H1 (cell line): ENCODE data around the gene FAIM2. TPM values are rescaled to one million over a fixed set of nuclear protein-coding genes. Genes with fewer than 3 reads are reported as not detected.

ENCODE experiments used
- CTCF ChIA-PET: fragments of 300-600 bp; sonication (Branson Sonifier 250); formaldehyde crosslinking; loops from one replicate; lab custom pipeline; 2021; ENCODE audit not compliant: partially characterized antibody; lab: Charles Lee
- POLR2A ChIA-PET: fragments of 300-600 bp; sonication (Branson Sonifier 250); formaldehyde crosslinking; loops from one replicate; lab custom pipeline; 2021; ENCODE audit warnings: inconsistent platforms; ENCODE audit not compliant: partially characterized antibody; lab: Charles Lee
- DNase-seq, 2 experiments: peaks; one replicate each; pipeline versions ENCODE4 v3.0.0 to v3.0.0-alpha.2; 2010 to 2022; ENCODE audit warnings: low spot score in 2 of 2, low read depth in 1 of 2, mixed read lengths in 1 of 2
- FAIRE-seq: peaks from 2 replicates; lab custom pipeline; 2011; peaks lifted over from hg19 to GRCh38; lab: Jason Lieb, UNC
- H2AFZ ChIP-seq: 2 replicates; pipeline ENCODE4 v1.8.1; 2012; ENCODE audit warnings: low read length, inconsistent platforms
- H2AK5ac ChIP-seq: 2 replicates; pipeline ENCODE4 v1.6.1; 2013; ENCODE audit warnings: low read depth, low read length
- H2BK120ac ChIP-seq: replicated peaks from 2 replicates; pipeline ENCODE3; 2013; ENCODE audit warnings: low read depth, low read length, inconsistent platforms
- H2BK12ac ChIP-seq: 2 replicates; pipeline ENCODE4 v1.6.1; 2013; ENCODE audit warnings: low read depth, low read length
- H2BK15ac ChIP-seq: 2 replicates; pipeline ENCODE4 v1.6.1; 2013; ENCODE audit warnings: low read length
- H2BK20ac ChIP-seq: 2 replicates; pipeline ENCODE4 v1.6.1; 2013; ENCODE audit warnings: low read length
- H2BK5ac ChIP-seq: 2 replicates; pipeline ENCODE4 v1.6.1; 2013; ENCODE audit warnings: low read depth, low read length
- H3K14ac ChIP-seq: 2 replicates; pipeline ENCODE4 v1.6.1; 2013; ENCODE audit warnings: inconsistent platforms; ENCODE audit not compliant: insufficient read length
- H3K18ac ChIP-seq: 2 replicates; pipeline ENCODE4 v1.6.1; 2013; ENCODE audit warnings: low read length; ENCODE audit errors: extremely low read depth
- H3K23ac ChIP-seq: 2 replicates; pipeline ENCODE4 v1.6.1; 2013; ENCODE audit warnings: inconsistent platforms; ENCODE audit not compliant: insufficient read length
- H3K23me2 ChIP-seq: 2 replicates; pipeline ENCODE4 v1.6.1; 2013; ENCODE audit warnings: low read depth, low read length
- H3K27ac ChIP-seq: 2 replicates; pipeline ENCODE4 v1.6.1; 2011; ENCODE audit warnings: low read depth, low read length, inconsistent platforms
- H3K27me3 ChIP-seq, 4 experiments: replicated peaks in 1 of 4; 1 replicate in 1 of 4; 2 replicates in 3 of 4; pipeline versions ENCODE4 v1.6.1 to v1.8.1; 2011 to 2013; ENCODE audit warnings: low read length in 3 of 4, mild to moderate bottlenecking in 3 of 4, inconsistent platforms in 2 of 4, mixed read lengths in 2 of 4, moderate library complexity in 1 of 4; ENCODE audit not compliant: control insufficient read depth in 3 of 4, insufficient read depth in 3 of 4; ENCODE audit errors: extremely low read depth in 1 of 4
- H3K36me3 ChIP-seq, 4 experiments: 2 replicates each; pipeline versions ENCODE4 v1.6.1 to v1.8.1; 2011 to 2013; ENCODE audit warnings: mild to moderate bottlenecking in 4 of 4, low read length in 3 of 4, moderate library complexity in 2 of 4, control low read depth in 1 of 4, inconsistent platforms in 1 of 4; ENCODE audit not compliant: insufficient read depth in 4 of 4, control insufficient read depth in 2 of 4
- H3K4ac ChIP-seq: replicated peaks from 2 replicates; pipeline ENCODE3; 2013; ENCODE audit warnings: low read length, low read depth, mixed read lengths, inconsistent platforms; ENCODE audit not compliant: insufficient read length
- H3K4me1 ChIP-seq, 4 experiments: replicated peaks in 1 of 4; 1 replicate in 1 of 4; 2 replicates in 3 of 4; pipeline versions ENCODE4 v1.6.1 to v1.8.1; 2011 to 2013; ENCODE audit warnings: low read length in 3 of 4, inconsistent platforms in 2 of 4, mixed read lengths in 1 of 4; ENCODE audit not compliant: insufficient read depth in 4 of 4, control insufficient read depth in 3 of 4
- H3K4me2 ChIP-seq, 2 experiments: 2 replicates each; pipeline versions ENCODE4 v1.6.1 to v1.8.1; 2011 to 2013; ENCODE audit warnings: low read depth in 2 of 2, low read length in 2 of 2, control low read depth in 1 of 2, inconsistent platforms in 1 of 2, mild to moderate bottlenecking in 1 of 2; ENCODE audit not compliant: insufficient read depth in 1 of 2
- H3K4me3 ChIP-seq, 4 experiments: fragments of 200-600, 300-600 bp in 1 of 4; sonication (generic), shearing (Covaris generic), sonication (Bioruptor Twin) in 1 of 4; 2 replicates each; pipeline versions ENCODE4 v1.5.1 to v1.8.1; 2011 to 2016; ENCODE audit warnings: low read length in 4 of 4, low read depth in 3 of 4, control low read depth in 2 of 4, inconsistent platforms in 2 of 4, mild to moderate bottlenecking in 2 of 4, mixed read lengths in 1 of 4, moderate library complexity in 1 of 4; ENCODE audit not compliant: insufficient read depth in 2 of 4; ENCODE audit errors: extremely low read depth in 1 of 4
- H3K56ac ChIP-seq: replicated peaks from 2 replicates; pipeline ENCODE3; 2013; ENCODE audit warnings: low read depth, mild to moderate bottlenecking, mixed read lengths, low read length, inconsistent platforms; ENCODE audit not compliant: insufficient read length
- H3K79me1 ChIP-seq: 2 replicates; pipeline ENCODE4 v1.6.1; 2013; ENCODE audit warnings: low read depth, low read length, control low read depth
- H3K79me2 ChIP-seq, 2 experiments: 2 replicates each; pipeline versions ENCODE4 v1.6.1 to v1.8.1; 2012 to 2013; ENCODE audit warnings: low read length in 2 of 2, mild to moderate bottlenecking in 2 of 2, inconsistent platforms in 1 of 2; ENCODE audit not compliant: insufficient read depth in 2 of 2, control insufficient read depth in 1 of 2
- H3K9ac ChIP-seq, 4 experiments: replicated peaks in 1 of 4; 1 replicate in 1 of 4; 2 replicates in 3 of 4; pipeline versions ENCODE4 v1.6.1 to v1.8.1; 2011 to 2013; ENCODE audit warnings: low read depth in 3 of 4, low read length in 3 of 4, control low read depth in 2 of 4, mild to moderate bottlenecking in 2 of 4, moderate library complexity in 2 of 4, inconsistent platforms in 1 of 4; ENCODE audit errors: extremely low read depth in 1 of 4
- H3K9me3 ChIP-seq, 2 experiments: 2 replicates each; pipeline versions ENCODE4 v1.6.1 to v1.8.1; 2012 to 2013; ENCODE audit warnings: mild to moderate bottlenecking in 2 of 2, moderate library complexity in 2 of 2, control low read depth in 1 of 2, inconsistent platforms in 1 of 2, low read depth in 1 of 2, low read length in 1 of 2, mixed read lengths in 1 of 2; ENCODE audit not compliant: insufficient read depth in 2 of 2
- H4K20me1 ChIP-seq, 2 experiments: replicated peaks in 1 of 2; 2 replicates each; pipeline versions ENCODE3 to v1.8.1; 2011 to 2013; ENCODE audit warnings: inconsistent platforms in 2 of 2, low read length in 2 of 2, mild to moderate bottlenecking in 1 of 2; ENCODE audit not compliant: insufficient read depth in 2 of 2, control insufficient read depth in 1 of 2
- H4K5ac ChIP-seq: 2 replicates; pipeline ENCODE4 v1.6.1; 2013; ENCODE audit warnings: low read length, low read depth, mixed read lengths, inconsistent platforms; ENCODE audit not compliant: insufficient read length
- H4K8ac ChIP-seq: 2 replicates; pipeline ENCODE4 v1.8.0; 2013; ENCODE audit warnings: mild to moderate bottlenecking, moderate library complexity, low read length, inconsistent platforms; ENCODE audit not compliant: insufficient read depth; ENCODE audit errors: extremely low read depth
- H4K91ac ChIP-seq: replicated peaks from 2 replicates; pipeline ENCODE3; 2013; ENCODE audit warnings: low read length, mixed read lengths, inconsistent platforms; ENCODE audit not compliant: insufficient read length
- CREB1 ChIP-seq: IDR thresholded peaks from 2 replicates; pipeline ENCODE4 v1.6.1; 2012; ENCODE audit warnings: inconsistent platforms
- CTBP2 ChIP-seq: IDR thresholded peaks from 2 replicates; pipeline ENCODE4 v1.7.0; 2011; ENCODE audit warnings: borderline replicate concordance, mild to moderate bottlenecking, moderate library complexity, mixed read lengths, low read length; ENCODE audit not compliant: insufficient read depth, insufficient read length
- EP300 ChIP-seq, 2 experiments: IDR thresholded peaks; 1 replicate in 1 of 2; 2 replicates in 1 of 2; pipeline ENCODE4 v1.6.1; 2011 to 2012; ENCODE audit warnings: low read depth in 2 of 2, low read length in 2 of 2, mild to moderate bottlenecking in 2 of 2, borderline replicate concordance in 1 of 2, inconsistent platforms in 1 of 2, moderate library complexity in 1 of 2
- JUND ChIP-seq: IDR thresholded peaks from 2 replicates; pipeline ENCODE4 v1.6.1; 2011; ENCODE audit warnings: mild to moderate bottlenecking, improper control_type of control experiment, low read length
- KDM5A ChIP-seq: fragments of 200-600 bp; IDR thresholded peaks from 2 replicates; pipeline ENCODE4 v1.7.1; 2012; ENCODE audit warnings: mild to moderate bottlenecking, low read length, inconsistent platforms, mixed read lengths
- NRF1 ChIP-seq: IDR thresholded peaks from 2 replicates; pipeline ENCODE4 v1.6.1; 2011; ENCODE audit warnings: mild to moderate bottlenecking, low read depth, low read length, improper control_type of control experiment
- RAD21 ChIP-seq, 2 experiments: IDR thresholded peaks in 1 of 2; conservative IDR thresholded peaks in 1 of 2; 2 replicates each; pipeline ENCODE4 v1.6.1; 2011; ENCODE audit warnings: low read depth in 2 of 2, low read length in 2 of 2, improper control_type of control experiment in 1 of 2, inconsistent platforms in 1 of 2, mild to moderate bottlenecking in 1 of 2, moderate library complexity in 1 of 2
- SIRT6 ChIP-seq: IDR thresholded peaks from one replicate; pipeline ENCODE4 v1.7.1; 2012; ENCODE audit warnings: low read length, inconsistent platforms
- SP4 ChIP-seq: IDR thresholded peaks from 2 replicates; pipeline ENCODE4 v1.6.1; 2012; ENCODE audit warnings: low read length, inconsistent platforms
- SRF ChIP-seq: IDR thresholded peaks from 2 replicates; pipeline ENCODE4 v1.6.1; 2011; ENCODE audit warnings: mild to moderate bottlenecking, low read depth, low read length, moderate library complexity
- WGBS, 2 experiments: shearing (Covaris generic) in 1 of 2; methylation state at CpG; one replicate each; pipeline versions ENCODE4 v1.1.6 to v1.1.7; 2013 to 2015; ENCODE audit warnings: low lambda C conversion rate in 2 of 2, mixed read lengths in 2 of 2, inconsistent platforms in 1 of 2, low coverage in 1 of 2, missing lambda C conversion rate in 1 of 2; ENCODE audit not compliant: insufficient replicate concordance in 2 of 2, insufficient coverage in 1 of 2, insufficient read length in 1 of 2; ENCODE audit errors: extremely low coverage in 1 of 2, missing lambda C conversion rate in 1 of 2; 5-methylcytosine and 5-hydroxymethylcytosine counted together
- polyA plus RNA-seq, 7 experiments: library from polyadenylated mRNA; depleted of rRNA in 3 of 7; stranded (reverse) in 5 of 7; unstranded in 2 of 7; fragments of >200 nt in 5 of 7; fragments of 200-250 nt in 2 of 7; gene quantifications; 1 replicate in 5 of 7; 2 replicates in 1 of 7; 4 replicates in 1 of 7; pipeline versions ENCODE4 v1.2.1 to v1.2.3, GENCODE V29; 2011 to 2013; ENCODE audit warnings: missing spikeins in 2 of 7, mixed read lengths in 2 of 7
- total RNA-seq: library from RNA; stranded (reverse); fragmentation: NEBNext Ultra II Directional; extraction: Animal tissue kit (Norgen Biotek cat#: 25700); gene quantifications from 2 replicates; pipeline ENCODE4 v1.2.1, GENCODE V29; 2021

FAIM2 gene
- total and polyA plus RNA-seq, 2 of the 8 experiments (the other 6 are each of a cell fraction or from before 2014, with no cell fraction given), result 0.89 to 1.3 TPM

DNA sequence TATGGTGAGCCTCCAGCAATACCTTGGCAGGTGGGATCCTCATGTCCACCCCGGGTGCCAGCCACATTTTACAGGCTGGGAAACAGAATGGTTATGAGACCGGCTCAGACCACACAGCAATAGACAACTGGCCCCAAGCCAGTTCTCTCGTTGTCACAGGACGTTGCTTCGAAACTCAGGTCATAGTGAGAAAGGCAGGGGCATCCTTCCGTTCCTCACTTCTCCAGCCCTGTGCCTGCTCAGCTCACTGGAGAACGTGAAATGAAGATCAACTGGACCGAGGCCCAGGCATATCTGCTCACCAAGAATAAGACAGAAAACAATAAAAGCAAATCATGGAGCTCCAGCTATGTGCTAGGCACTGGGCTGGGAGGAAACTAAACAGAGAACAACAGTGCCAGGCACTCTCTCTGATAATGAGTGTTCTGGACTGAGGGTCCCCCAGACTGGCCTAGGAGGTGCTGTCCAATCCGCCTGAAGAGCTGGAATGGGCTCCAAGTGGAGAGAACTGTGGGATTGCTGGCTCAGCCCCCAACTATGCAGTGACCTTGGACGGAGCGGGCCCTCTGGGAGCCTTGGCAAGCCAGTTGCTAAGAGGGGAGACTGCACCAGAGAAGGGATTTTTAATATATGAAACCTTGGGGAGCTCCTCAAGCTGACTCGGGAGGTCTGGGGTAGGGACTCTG lies 18.8 kb upstream of the FAIM2 start:
- FAIRE-seq, result no peak
- H2BK120ac ChIP-seq, result no peak overlapping the region

More for the DNA sequence above, 18.8 kb upstream of the FAIM2 start:
- H4K8ac ChIP-seq, result no peak overlapping the region
- H3K4ac ChIP-seq, result no peak overlapping the region
- no peak overlapping the region for H2BK20ac ChIP-seq
- no peak overlapping the region for H3K56ac ChIP-seq
- H3K4me2 ChIP-seq, result no peak overlapping the region
- no peak overlapping the region for H4K5ac ChIP-seq
- 0 out of 2 replicates have a peak, but pooled peaks cover 2% of the 10 kb centered on the region for H3K79me1 ChIP-seq
- no peak overlapping the region for H3K9ac ChIP-seq
- no peak overlapping the region for H2AK5ac ChIP-seq
- no peak overlapping the region for H3K14ac ChIP-seq
- H2BK12ac ChIP-seq, result 0 out of 2 replicates have a peak overlapping the region, but pooled peaks have one; percentile 5
- H2BK15ac ChIP-seq, result no peak overlapping the region
- DNase-seq, result no peak
- H3K23ac ChIP-seq, result no peak overlapping the region
- H2BK5ac ChIP-seq, result no peak overlapping the region
- no peaks in the 10 kb centered on the region for H3K9me3 ChIP-seq
- no peaks in the 10 kb centered on the region; a peak in 1 of 7 replicates for H3K4me1 ChIP-seq
- POLR2A ChIA-PET, result interaction anchor here (1.1 kb wide), 1 partner anchor 8 kb away, joined by 3 read pairs; no protein-coding TSS in a partner anchor
- no peak for TF ChIP-seq EP300 (IDR thresholded peaks at IDR 0.05; ENCODE audit: borderline replicate concordance in 1 of 2, low read depth in 2 of 2, low read length in 2 of 2)
- TF ChIP-seq SIRT6, result no peak
- TF ChIP-seq CREB1, result no peak
- no peak for TF ChIP-seq JUND
- no peak for TF ChIP-seq CTBP2
- TF ChIP-seq SP4, result no peak
- no peak for TF ChIP-seq RAD21 (IDR thresholded peaks at IDR 0.05 in 1 of 2, conservative IDR thresholded peaks at IDR 0.05 in 1 of 2; ENCODE audit: low read depth in 2 of 2, low read length in 2 of 2)
- TF ChIP-seq KDM5A, result no peak
- TF ChIP-seq NRF1, result no peak
- no peak for TF ChIP-seq SRF
- no peak overlapping the region for H3K27ac ChIP-seq
- 88% methylated on average over 12 of the region's 12 CpGs; no CpG with 5 or more reads in 1 of the 2 experiments for WGBS, 2 experiments
- H4K91ac ChIP-seq, result no peak overlapping the region
- CTCF ChIA-PET, result interaction anchor here (1.0 to 1.5 kb wide), 3 partner anchors 22 to 40 kb away, joined by 3 to 4 read pairs (median 3); no protein-coding TSS in a partner anchor
- H3K23me2 ChIP-seq, result 0 out of 2 replicates have a peak, but pooled peaks cover 2% of the 10 kb centered on the region
- H3K18ac ChIP-seq, result no peak overlapping the region
- H2AFZ ChIP-seq, result no peak overlapping the region
- no peaks in the 10 kb centered on the region for H3K79me2 ChIP-seq
- H4K20me1 ChIP-seq, result peaks cover 0 to 2% of the 10 kb centered on the region in 2 experiments
- H3K36me3 ChIP-seq, result no peaks in the 10 kb centered on the region
- no peaks in the 10 kb centered on the region for H3K27me3 ChIP-seq
- no peak overlapping the region for H3K4me3 ChIP-seq
